ENCODE data around the gene JAG2. TPM values are rescaled to one million over a fixed set of nuclear protein-coding genes. Genes with fewer than 3 reads are reported as not detected.

Gene JAG2
- total RNA-seq, 2 experiments from 2014 or later = 0.66 to 1.3 TPM

DNA sequence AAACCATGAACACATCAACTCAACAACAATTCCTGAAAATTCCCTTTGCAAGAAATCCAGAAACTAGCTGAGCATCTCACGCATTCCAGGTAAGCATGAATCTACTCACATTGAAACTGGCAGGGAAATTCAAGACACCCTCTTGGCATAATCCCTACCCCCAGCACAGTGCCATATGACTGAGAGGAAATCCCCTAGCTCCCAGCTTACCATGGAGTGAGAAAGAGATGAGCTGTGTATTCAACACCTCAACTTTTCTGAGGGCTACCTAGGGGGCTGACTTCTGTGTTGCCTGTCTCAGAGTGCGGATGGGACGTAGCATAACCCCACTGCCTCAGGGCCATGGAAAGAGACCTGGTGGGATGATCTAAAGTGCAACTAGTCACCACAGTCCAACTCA is 65.7 kb downstream of the JAG2 start:
- ATAC-seq (ENCODE audit: poor library complexity) (no peak), DNase-seq (no peak)
- intact Hi-C loops (cut with DNase I, micrococcal nuclease) = no loop called here
- Mint-ChIP-seq H3K4me3 (no peak overlapping the region), H3K27ac (no peak overlapping the region), H3K4me1 (ENCODE audit: low read depth) (no peaks in the 10 kb centered on the region), H3K36me3 (ENCODE audit: low read depth) (no peaks in the 10 kb centered on the region), H3K27me3 (peaks cover 34% of the 10 kb centered on the region), H3K9me3 (peaks cover 2% of the 10 kb centered on the region)
- Histone ChIP-seq H3K4me3 (ENCODE audit: low read length) (no peak overlapping the region), H3K4me1 (ENCODE audit: insufficient read depth, low read length) (no peaks in the 10 kb centered on the region), H3K27me3 (ENCODE audit: control insufficient read depth in 1 of 2, insufficient read depth in 2 of 2, low read length in 2 of 2) (peaks cover 10 to 13% of the 10 kb centered on the region in 2 experiments), H3K36me3 (ENCODE audit: insufficient read depth, low read length) (no peaks in the 10 kb centered on the region), H3K9me3 (ENCODE audit: control insufficient read depth in 1 of 2, insufficient read depth in 1 of 2, low read length in 2 of 2) (peaks cover 0 to 12% of the 10 kb centered on the region in 2 experiments), H3K27ac (ENCODE audit: low read depth in 1 of 2, low read length in 2 of 2) (no peak overlapping the region)
- TF ChIP-seq CTCF (IDR thresholded peaks at IDR 0.05) = no peak
- ChIA-PET POLR2A (no interaction called here), CTCF (no interaction called here)

DNA sequence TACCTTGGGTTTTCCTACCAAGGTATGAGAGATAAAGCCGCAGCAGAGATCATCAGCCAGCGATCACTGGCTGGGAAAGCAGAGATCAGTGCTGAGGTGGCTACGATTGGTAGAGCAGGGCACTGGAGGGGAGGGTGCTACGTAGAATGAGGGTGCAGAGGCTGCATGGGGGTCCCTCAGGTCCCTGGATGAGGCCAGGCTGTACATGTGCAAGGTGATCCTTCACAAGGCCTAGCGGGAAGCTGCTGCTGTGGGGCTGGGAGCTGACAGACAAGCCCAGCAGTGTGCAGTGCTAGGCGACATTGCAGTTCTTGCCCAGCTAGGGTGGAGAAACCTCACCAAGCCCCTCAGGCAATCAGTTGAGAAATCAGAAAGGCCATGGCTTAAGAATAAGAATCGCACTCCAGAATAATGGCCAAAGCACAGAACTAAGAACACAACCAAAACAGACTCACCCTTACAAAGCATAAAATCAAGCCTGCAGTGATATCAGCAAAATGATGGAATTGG is 66.2 kb downstream of the JAG2 start:
- H3K36me3 Mint-ChIP-seq (ENCODE audit: low read depth) = no peaks in the 10 kb centered on the region
- peaks cover 33% of the 10 kb centered on the region for H3K27me3 Mint-ChIP-seq
- no peak overlapping the region for H3K4me3 Mint-ChIP-seq
- ChIA-PET CTCF (no interaction called here), POLR2A (no interaction called here)
- no peak overlapping the region for H3K27ac Mint-ChIP-seq
- Histone ChIP-seq H3K4me3 (ENCODE audit: low read length) (no peak overlapping the region), H3K36me3 (ENCODE audit: insufficient read depth, low read length) (no peaks in the 10 kb centered on the region), H3K4me1 (ENCODE audit: insufficient read depth, low read length) (no peaks in the 10 kb centered on the region), H3K27me3 (ENCODE audit: control insufficient read depth in 1 of 2, insufficient read depth in 2 of 2, low read length in 2 of 2) (peaks cover 10 to 13% of the 10 kb centered on the region in 2 experiments), H3K27ac (ENCODE audit: low read depth in 1 of 2, low read length in 2 of 2) (no peak overlapping the region), H3K9me3 (ENCODE audit: control insufficient read depth in 1 of 2, insufficient read depth in 1 of 2, low read length in 2 of 2) (peaks cover 0 to 12% of the 10 kb centered on the region in 2 experiments)
- TF ChIP-seq CTCF (IDR thresholded peaks at IDR 0.05) = no peak
- no peaks in the 10 kb centered on the region for H3K4me1 Mint-ChIP-seq (ENCODE audit: low read depth)
- no peak for ATAC-seq (ENCODE audit: poor library complexity)
- intact Hi-C loops (cut with DNase I, micrococcal nuclease) = no loop called here
- no peak for DNase-seq
- H3K9me3 Mint-ChIP-seq = peaks cover 2% of the 10 kb centered on the region

GRCh38 chr14:105100910-105101309 is 67.7 kb downstream of the JAG2 start:
- H3K27me3 Mint-ChIP-seq = peaks cover 22% of the 10 kb centered on the region
- intact Hi-C loops (cut with DNase I, micrococcal nuclease) = no loop called here
- H3K4me1 Mint-ChIP-seq (ENCODE audit: low read depth) = no peaks in the 10 kb centered on the region
- TF ChIP-seq CTCF (IDR thresholded peaks at IDR 0.05) = no peak
- Histone ChIP-seq H3K27me3 (ENCODE audit: control insufficient read depth in 1 of 2, insufficient read depth in 2 of 2, low read length in 2 of 2) (peaks cover 10 to 13% of the 10 kb centered on the region in 2 experiments), H3K27ac (ENCODE audit: low read depth in 1 of 2, low read length in 2 of 2) (no peak overlapping the region), H3K4me1 (ENCODE audit: insufficient read depth, low read length) (no peaks in the 10 kb centered on the region), H3K36me3 (ENCODE audit: insufficient read depth, low read length) (no peaks in the 10 kb centered on the region), H3K9me3 (ENCODE audit: control insufficient read depth in 1 of 2, insufficient read depth in 1 of 2, low read length in 2 of 2) (peaks cover 0 to 12% of the 10 kb centered on the region in 2 experiments), H3K4me3 (ENCODE audit: low read length) (no peak overlapping the region)
- H3K36me3 Mint-ChIP-seq (ENCODE audit: low read depth) = no peaks in the 10 kb centered on the region
- no peak for ATAC-seq (ENCODE audit: poor library complexity)
- H3K27ac Mint-ChIP-seq = no peak overlapping the region
- peaks cover 2% of the 10 kb centered on the region for H3K9me3 Mint-ChIP-seq
- no peak overlapping the region for H3K4me3 Mint-ChIP-seq
- DNase-seq = no peak
- POLR2A ChIA-PET = no interaction called here
- CTCF ChIA-PET = no interaction called here

Measured in CD4-positive, alpha-beta T cell (primary cell).